H9 (cell line): ENCODE measurements around the gene IFT122. TPM values are rescaled to one million over a fixed set of nuclear protein-coding genes. Genes with fewer than 3 reads are reported as not detected.

ENCODE experiments used
- DNase-seq: peaks from one replicate; pipeline ENCODE4 v3.0.0-alpha.2; 2017
- H2AFZ ChIP-seq: one replicate; pipeline ENCODE4 v1.6.1; 2013; ENCODE audit warnings: mild to moderate bottlenecking, low read length, control low read depth, moderate library complexity
- H2AK5ac ChIP-seq: 2 replicates; pipeline ENCODE4 v1.6.1; 2013; ENCODE audit warnings: low read length, control low read depth, mixed read lengths; ENCODE audit not compliant: insufficient read length
- H2BK120ac ChIP-seq: one replicate; pipeline ENCODE4 v1.6.1; 2013; ENCODE audit warnings: low read depth, mild to moderate bottlenecking, low read length, control low read depth, inconsistent platforms; ENCODE audit not compliant: poor library complexity, severe bottlenecking
- H2BK12ac ChIP-seq: 2 replicates; pipeline ENCODE4 v1.6.1; 2013; ENCODE audit warnings: low read length, control low read depth, mixed read lengths, low read depth; ENCODE audit not compliant: insufficient read length
- H2BK15ac ChIP-seq: 2 replicates; pipeline ENCODE4 v1.6.1; 2013; ENCODE audit warnings: low read depth, low read length, control low read depth
- H2BK20ac ChIP-seq: one replicate; pipeline ENCODE4 v1.6.1; 2013; ENCODE audit warnings: low read depth, mild to moderate bottlenecking, low read length, control low read depth, inconsistent platforms; ENCODE audit not compliant: poor library complexity, severe bottlenecking
- H2BK5ac ChIP-seq: 2 replicates; pipeline ENCODE4 v1.6.1; 2013; ENCODE audit warnings: low read length, control low read depth, mixed read lengths; ENCODE audit not compliant: insufficient read length
- H3K14ac ChIP-seq: 2 replicates; pipeline ENCODE4 v1.6.1; 2013; ENCODE audit warnings: low read length, control low read depth; ENCODE audit not compliant: insufficient read depth
- H3K18ac ChIP-seq: 2 replicates; pipeline ENCODE4 v1.6.1; 2013; ENCODE audit warnings: low read depth, mild to moderate bottlenecking, mixed read lengths, low read length, control low read depth; ENCODE audit not compliant: insufficient read length
- H3K23ac ChIP-seq: 2 replicates; pipeline ENCODE4 v1.6.1; 2013; ENCODE audit warnings: low read length, control low read depth, mixed read lengths, low read depth; ENCODE audit not compliant: insufficient read length
- H3K23me2 ChIP-seq: 2 replicates; pipeline ENCODE4 v1.6.1; 2013; ENCODE audit warnings: low read depth, mild to moderate bottlenecking, mixed read lengths, low read length, control low read depth; ENCODE audit not compliant: insufficient read length, poor library complexity, severe bottlenecking
- H3K27ac ChIP-seq: 2 replicates; pipeline ENCODE4 v1.5.1; 2013; ENCODE audit warnings: low read length, control low read depth, mixed read lengths, low read depth; ENCODE audit not compliant: insufficient read length
- H3K27me3 ChIP-seq: 2 replicates; pipeline ENCODE4 v1.6.1; 2013; ENCODE audit warnings: low read length, control low read depth, inconsistent platforms; ENCODE audit not compliant: insufficient read depth
- H3K4ac ChIP-seq: 2 replicates; pipeline ENCODE4 v1.6.1; 2013; ENCODE audit warnings: low read depth, mild to moderate bottlenecking, control low read depth, inconsistent platforms, low read length, moderate library complexity
- H3K4me1 ChIP-seq: 2 replicates; pipeline ENCODE4 v1.6.1; 2013; ENCODE audit warnings: low read length, control low read depth, inconsistent platforms; ENCODE audit not compliant: insufficient read depth
- H3K4me2 ChIP-seq: 2 replicates; pipeline ENCODE4 v1.6.1; 2013; ENCODE audit warnings: low read length, control low read depth, mixed read lengths; ENCODE audit not compliant: insufficient read length, insufficient read depth
- H3K56ac ChIP-seq: 2 replicates; pipeline ENCODE4 v1.6.1; 2013; ENCODE audit warnings: low read depth, mild to moderate bottlenecking, mixed read lengths, low read length, control low read depth; ENCODE audit not compliant: insufficient read length
- H3K79me1 ChIP-seq: 2 replicates; pipeline ENCODE4 v1.6.1; 2013; ENCODE audit warnings: low read depth, mild to moderate bottlenecking, moderate library complexity, low read length, control low read depth, inconsistent platforms; ENCODE audit not compliant: insufficient read depth, poor library complexity, severe bottlenecking
- H3K79me2 ChIP-seq: 2 replicates; pipeline ENCODE4 v1.6.1; 2013; ENCODE audit warnings: low read length, control low read depth, inconsistent platforms; ENCODE audit not compliant: insufficient read depth
- H3K9ac ChIP-seq: 2 replicates; pipeline ENCODE4 v1.6.1; 2013; ENCODE audit warnings: low read length, control low read depth, mixed read lengths; ENCODE audit not compliant: insufficient read length; ENCODE audit errors: extremely low read depth
- H3K9me3 ChIP-seq: one replicate; pipeline ENCODE4 v1.6.1; 2013; ENCODE audit warnings: low read depth, low read length, inconsistent platforms; ENCODE audit not compliant: control insufficient read depth
- H3T11ph ChIP-seq: one replicate; pipeline ENCODE4 v1.6.1; 2013; ENCODE audit warnings: mild to moderate bottlenecking, low read length, control low read depth, inconsistent platforms
- H4K20me1 ChIP-seq: one replicate; pipeline ENCODE4 v1.6.1; 2013; ENCODE audit not compliant: control insufficient read depth, insufficient read length, insufficient read depth
- H4K5ac ChIP-seq: 2 replicates; pipeline ENCODE4 v1.6.1; 2013; ENCODE audit warnings: low read depth, mild to moderate bottlenecking, mixed read lengths, low read length, control low read depth; ENCODE audit not compliant: insufficient read length
- H4K8ac ChIP-seq: replicated peaks from 2 replicates; pipeline ENCODE4 v1.6.1; 2013; ENCODE audit warnings: low read length, control low read depth, mixed read lengths, low read depth; ENCODE audit not compliant: insufficient read length
- H4K91ac ChIP-seq: 2 replicates; pipeline ENCODE4 v1.6.1; 2013; ENCODE audit warnings: low read depth, mild to moderate bottlenecking, moderate library complexity, mixed read lengths, low read length, control low read depth; ENCODE audit not compliant: insufficient read length
- H3K27ac Mint-ChIP-seq, 3 experiments: 2 replicates in 2 of 3; 3 replicates in 1 of 3; pipeline ENCODE4 v1.8.0; 2020 to 2021; ENCODE audit warnings: mixed read lengths in 3 of 3, mild to moderate bottlenecking in 1 of 3, moderate library complexity in 1 of 3
- H3K27me3 Mint-ChIP-seq: 2 replicates; pipeline ENCODE4 v1.8.0; 2021; ENCODE audit warnings: low read depth, mild to moderate bottlenecking, moderate library complexity, mixed read lengths
- H3K36me3 Mint-ChIP-seq, 3 experiments: 2 replicates in 2 of 3; 3 replicates in 1 of 3; pipeline ENCODE4 v1.8.0; 2020 to 2021; ENCODE audit warnings: low read depth in 3 of 3, mixed read lengths in 3 of 3; ENCODE audit not compliant: insufficient read depth in 1 of 3
- H3K4me1 Mint-ChIP-seq, 2 experiments: 2 replicates each; pipeline ENCODE4 v1.8.0; 2020; ENCODE audit warnings: mixed read lengths in 2 of 2
- H3K4me3 Mint-ChIP-seq, 2 experiments: 2 replicates in 1 of 2; 3 replicates in 1 of 2; pipeline ENCODE4 v1.8.0; 2020 to 2021; ENCODE audit warnings: mild to moderate bottlenecking in 2 of 2, mixed read lengths in 2 of 2, moderate library complexity in 1 of 2
- H3K9me3 Mint-ChIP-seq, 2 experiments: 2 replicates in 1 of 2; 3 replicates in 1 of 2; pipeline ENCODE4 v1.8.0; 2020; ENCODE audit warnings: mild to moderate bottlenecking in 2 of 2, mixed read lengths in 2 of 2, moderate library complexity in 1 of 2
- CTCF ChIP-seq: fragments of 200-600 bp; sonication (generic); conservative IDR thresholded peaks from 3 replicates; pipeline ENCODE4 v1.8.0; 2021; ENCODE audit warnings: antibody characterized with exemption, mild to moderate bottlenecking
- WGBS: extraction: QIAGEN DNeasy Blood & Tissue Kit; methylation state at CpG from one replicate; pipeline ENCODE4 v1.1.7; 2013; ENCODE audit warnings: missing lambda C conversion rate, low lambda C conversion rate, mixed read lengths; ENCODE audit not compliant: insufficient read length; ENCODE audit errors: extremely low coverage; 5-methylcytosine and 5-hydroxymethylcytosine counted together
- total RNA-seq: library from RNA; stranded (reverse); gene quantifications from 2 replicates; pipeline ENCODE4 v1.2.1, GENCODE V29; 2021

IFT122 gene
- total RNA-seq, 1 experiment from 2014 or later = 19.3 TPM

GRCh38 chr3:129482721-129483120, 42.7 kb downstream of the IFT122 start:
- Histone ChIP-seq H4K5ac (no peak overlapping the region), H2BK12ac (no peak overlapping the region), H3K79me2 (no peaks in the 10 kb centered on the region), H3K23me2 (no peaks in the 10 kb centered on the region), H3K18ac (no peak overlapping the region), H3K79me1 (no peaks in the 10 kb centered on the region), H2BK15ac (no peak overlapping the region), H3K4me2 (no peak overlapping the region), H3K9me3 (no peaks in the 10 kb centered on the region), H2BK120ac (no peak overlapping the region), H2AK5ac (no peak overlapping the region), H2BK20ac (no peak overlapping the region), H4K8ac (no peak overlapping the region), H3T11ph (no peak overlapping the region), H3K4ac (no peak overlapping the region), H3K4me1 (peaks cover 11% of the 10 kb centered on the region; the same call in 1 of the 2 replicates), H2BK5ac (no peak overlapping the region), H4K20me1 (no peaks in the 10 kb centered on the region), H3K9ac (no peak overlapping the region), H2AFZ (no peak overlapping the region), H3K23ac (no peak overlapping the region), H3K14ac (no peak overlapping the region), H3K27ac (no peak overlapping the region), H3K56ac (no peak overlapping the region), H4K91ac (no peak overlapping the region), H3K27me3 (no peaks in the 10 kb centered on the region)
- Mint-ChIP-seq H3K27me3 (no peaks in the 10 kb centered on the region), H3K4me3 (no peak overlapping the region), H3K36me3 (peaks cover 8 to 41% (median 31%) of the 10 kb centered on the region in 3 experiments), H3K4me1 (peaks cover 45 to 51% of the 10 kb centered on the region in 2 experiments), H3K9me3 (no peaks in the 10 kb centered on the region; a peak in 1 of 5 replicates), H3K27ac (no peak overlapping the region; a peak in 1 of 7 replicates)
- no CpG with 5 or more reads among the region's 1 CpG for WGBS
- DNase-seq = peak; percentile 52
- TF ChIP-seq CTCF = peak; percentile 63
